ENCODE results near the gene CIAPIN1.

Gene CIAPIN1

DNA sequence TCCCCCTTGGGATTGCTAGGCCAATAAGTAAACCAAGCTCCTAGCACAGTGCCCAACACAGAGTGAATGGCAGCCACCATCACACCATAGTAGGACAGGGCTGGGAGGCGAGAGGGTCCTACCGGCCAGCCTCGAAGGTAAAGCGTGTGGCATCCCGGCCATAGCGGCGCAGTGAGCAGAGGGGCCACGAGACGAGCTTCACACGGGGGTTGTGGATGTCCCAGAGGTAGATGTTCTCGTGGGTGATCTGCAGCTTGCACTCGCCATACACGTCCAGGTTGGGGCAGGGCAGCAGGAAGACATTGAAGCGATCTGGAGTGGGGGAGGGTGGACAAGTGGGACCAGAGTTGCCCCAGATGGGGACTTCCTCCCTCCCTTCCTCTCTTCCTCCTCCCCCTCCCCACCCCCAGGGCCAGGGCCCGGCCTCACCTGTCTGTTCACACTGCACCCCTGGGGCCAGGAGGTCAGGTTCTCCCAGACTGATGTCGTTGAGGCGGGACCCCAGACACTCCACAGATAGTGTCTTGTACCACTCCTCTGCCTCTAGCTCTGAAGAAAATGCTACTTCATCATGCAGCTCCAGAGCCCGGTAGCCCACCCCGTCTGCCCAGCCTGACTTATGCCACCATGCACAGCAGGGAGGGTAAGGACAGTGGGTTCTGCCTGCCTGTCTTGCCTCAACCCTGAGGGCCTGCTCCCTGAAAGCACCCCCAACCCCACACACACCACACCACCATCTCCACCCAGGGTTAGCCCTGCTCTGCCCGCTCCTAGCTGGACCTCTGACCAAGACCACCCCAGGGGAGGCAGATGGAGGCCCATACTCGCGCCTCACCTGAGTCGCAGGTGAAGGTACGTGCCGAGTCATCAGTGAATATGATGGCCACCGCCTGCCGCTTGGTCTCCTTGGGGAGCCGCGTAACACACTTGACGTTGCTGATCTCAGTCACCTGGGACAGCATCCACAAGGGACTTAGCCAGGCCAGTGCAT is 27.8 kb upstream of the CIAPIN1 start:
- no peak for TF ChIP-seq CTCF (IDR thresholded peaks at IDR 0.05; ENCODE audit: low read depth, low read length)
- DNase-seq (ENCODE audit: extremely low read depth, low read depth), result no peak

DNA sequence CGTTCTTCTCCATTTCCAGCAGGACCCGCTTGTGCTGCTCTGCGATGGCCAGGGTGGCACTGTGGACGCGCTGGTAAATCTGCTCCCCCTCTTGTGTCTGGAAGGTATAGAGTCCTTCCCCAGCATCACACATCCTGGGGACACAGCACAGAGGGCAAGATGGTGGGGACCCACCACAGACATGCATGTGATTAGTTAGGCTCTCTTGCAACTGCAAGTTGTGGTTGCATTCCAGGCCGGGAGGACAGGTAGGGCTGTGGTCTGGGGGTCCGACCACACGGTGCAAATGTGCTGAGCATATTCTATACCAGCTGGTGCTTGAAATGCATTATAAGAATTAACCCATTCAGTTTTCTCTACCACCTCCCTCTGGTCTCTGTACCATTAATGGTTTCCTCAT is 26.7 kb upstream of the CIAPIN1 start:
- no peak for DNase-seq (ENCODE audit: extremely low read depth, low read depth)

DNA sequence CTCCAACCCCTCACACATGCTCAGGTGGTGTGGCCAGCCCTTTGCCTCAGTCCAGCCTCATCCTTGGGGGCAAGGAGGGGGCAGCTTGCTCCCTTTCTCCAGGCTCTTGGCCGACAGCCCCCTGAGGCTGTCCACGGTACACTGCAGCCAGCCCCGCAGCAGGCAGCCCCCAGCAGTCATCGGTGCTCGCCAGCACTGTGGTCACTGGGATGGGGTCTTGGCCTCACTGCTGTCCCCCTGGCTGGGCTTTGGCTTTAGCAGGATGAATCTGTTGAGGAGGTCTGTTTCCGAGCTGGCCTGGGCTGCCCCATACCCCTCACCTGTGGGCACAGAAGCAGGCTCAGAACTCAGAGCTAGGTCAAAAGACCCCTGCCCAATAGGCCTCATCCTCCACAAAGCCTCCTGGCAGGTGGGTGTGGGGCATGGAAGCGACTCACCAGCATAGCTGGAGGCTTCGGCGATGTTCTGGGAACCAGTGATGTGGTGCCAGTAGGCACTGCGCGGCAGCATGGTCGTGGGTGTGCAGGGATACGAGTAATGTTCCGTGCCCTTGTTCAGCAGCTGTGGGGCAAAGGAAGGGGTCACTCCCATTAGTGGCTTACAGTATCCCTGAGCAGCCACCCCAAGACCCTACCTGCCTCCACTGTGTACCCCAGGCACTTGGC is 26.1 kb upstream of the CIAPIN1 start:
- no peak for DNase-seq (ENCODE audit: extremely low read depth, low read depth)
- no peak for TF ChIP-seq CTCF (IDR thresholded peaks at IDR 0.05; ENCODE audit: low read depth, low read length)

More for the DNA sequence above, 26.7 kb upstream of the CIAPIN1 start:
- TF ChIP-seq CTCF (IDR thresholded peaks at IDR 0.05; ENCODE audit: low read depth, low read length), result no peak

DNA sequence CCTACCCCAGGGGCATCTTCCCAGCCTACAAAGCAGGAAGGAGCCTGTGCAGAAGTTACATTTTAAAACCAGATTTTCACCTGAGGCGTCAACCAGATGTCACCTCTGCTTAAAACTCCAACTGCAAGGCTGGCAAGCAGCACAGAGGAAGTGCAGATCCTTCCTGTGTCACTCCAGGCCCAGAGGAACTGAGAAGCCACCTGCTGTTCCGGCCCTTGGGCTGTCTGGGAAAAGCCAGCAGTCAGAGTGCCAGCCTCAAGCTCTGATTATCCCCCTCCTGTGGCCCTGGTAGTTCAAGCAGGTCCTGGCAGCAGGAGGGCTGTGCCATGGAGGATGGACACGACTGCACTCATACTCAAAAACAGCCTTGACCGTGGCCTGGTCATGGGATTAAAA is 25.5 kb upstream of the CIAPIN1 start:
- no peak for DNase-seq (ENCODE audit: extremely low read depth, low read depth)

DNA sequence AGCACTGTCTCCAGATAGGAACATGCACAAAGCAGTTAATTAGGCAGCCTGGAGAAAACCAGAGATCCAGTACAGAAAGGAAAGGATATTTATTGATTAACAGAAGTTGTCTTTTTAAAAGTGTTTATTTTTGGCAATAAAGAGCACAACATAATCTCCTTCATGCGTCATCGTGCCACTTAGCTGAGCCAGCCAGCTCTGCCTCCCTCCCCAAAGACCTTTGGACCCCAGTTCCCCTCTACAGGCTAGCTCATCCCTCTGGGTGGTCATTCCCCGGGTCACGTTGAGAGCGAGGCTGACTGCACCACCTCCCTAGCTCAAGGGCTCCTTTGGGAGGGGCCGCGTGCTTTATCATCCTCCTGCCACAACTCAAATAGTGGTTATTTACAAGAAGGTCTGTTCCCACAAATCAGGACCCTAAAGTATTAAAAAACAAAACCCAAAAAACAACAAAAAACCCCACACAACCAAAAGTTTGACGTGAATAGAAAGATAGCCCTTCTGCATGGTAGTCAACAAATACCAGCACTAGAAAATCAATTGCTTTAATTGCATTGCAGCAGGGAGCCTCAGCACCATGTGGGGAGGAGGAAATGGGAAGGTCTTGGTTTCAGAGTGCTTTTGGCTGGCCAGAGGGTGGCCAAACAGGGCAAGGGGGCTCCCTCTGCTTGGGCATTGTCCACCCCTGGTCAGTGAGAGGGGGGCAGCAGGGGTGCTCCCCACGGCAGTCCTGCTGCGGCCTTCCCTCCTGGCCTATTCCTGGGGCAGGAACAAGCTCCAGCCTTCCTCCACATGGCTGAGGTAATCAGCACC is 24.9 kb upstream of the CIAPIN1 start:
- DNase-seq (ENCODE audit: extremely low read depth, low read depth), result no peak
- TF ChIP-seq CTCF (IDR thresholded peaks at IDR 0.05; ENCODE audit: low read depth, low read length), result no peak

More for the DNA sequence above, 25.5 kb upstream of the CIAPIN1 start:
- TF ChIP-seq CTCF (IDR thresholded peaks at IDR 0.05; ENCODE audit: low read depth, low read length), result no peak

DNA sequence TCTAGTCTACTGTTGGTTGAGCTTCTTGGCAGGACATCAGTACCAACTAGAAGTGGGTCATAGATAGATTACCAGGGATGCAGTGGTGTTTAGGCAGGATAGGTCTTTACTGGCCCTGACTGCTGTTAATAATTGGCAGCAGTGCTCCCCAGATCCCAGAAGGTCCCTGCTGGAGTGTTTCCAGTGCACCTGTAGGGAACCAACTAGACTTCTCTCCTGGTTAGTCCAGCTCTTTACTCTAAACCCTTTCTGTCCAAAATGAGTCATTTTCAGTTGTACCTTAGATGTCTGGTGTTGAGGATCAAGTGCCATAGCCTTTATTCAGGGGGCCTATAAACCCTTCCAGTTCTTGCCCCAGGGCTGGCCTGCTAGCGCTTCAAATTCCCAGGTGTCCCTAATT is 24.0 kb upstream of the CIAPIN1 start:
- DNase-seq (ENCODE audit: extremely low read depth, low read depth), result no peak
- no peak for TF ChIP-seq CTCF (IDR thresholded peaks at IDR 0.05; ENCODE audit: low read depth, low read length)

Measured in AG09319 (cell line).